ENCODE measurements around the gene CNNM4. TPM values are rescaled to one million over a fixed set of nuclear protein-coding genes. Genes with fewer than 3 reads are reported as not detected.

Gene CNNM4
- total RNA-seq, 1 donor from 2014 or later, result 8.3 TPM

- TF ChIP-seq, protein P1, sequence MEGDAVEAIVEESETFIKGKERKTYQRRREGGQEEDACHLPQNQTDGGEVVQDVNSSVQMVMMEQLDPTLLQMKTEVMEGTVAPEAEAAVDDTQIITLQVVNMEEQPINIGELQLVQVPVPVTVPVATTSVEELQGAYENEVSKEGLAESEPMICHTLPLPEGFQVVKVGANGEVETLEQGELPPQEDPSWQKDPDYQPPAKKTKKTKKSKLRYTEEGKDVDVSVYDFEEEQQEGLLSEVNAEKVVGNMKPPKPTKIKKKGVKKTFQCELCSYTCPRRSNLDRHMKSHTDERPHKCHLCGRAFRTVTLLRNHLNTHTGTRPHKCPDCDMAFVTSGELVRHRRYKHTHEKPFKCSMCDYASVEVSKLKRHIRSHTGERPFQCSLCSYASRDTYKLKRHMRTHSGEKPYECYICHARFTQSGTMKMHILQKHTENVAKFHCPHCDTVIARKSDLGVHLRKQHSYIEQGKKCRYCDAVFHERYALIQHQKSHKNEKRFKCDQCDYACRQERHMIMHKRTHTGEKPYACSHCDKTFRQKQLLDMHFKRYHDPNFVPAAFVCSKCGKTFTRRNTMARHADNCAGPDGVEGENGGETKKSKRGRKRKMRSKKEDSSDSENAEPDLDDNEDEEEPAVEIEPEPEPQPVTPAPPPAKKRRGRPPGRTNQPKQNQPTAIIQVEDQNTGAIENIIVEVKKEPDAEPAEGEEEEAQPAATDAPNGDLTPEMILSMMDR (IDR thresholded peaks at IDR 0.05), result no peak
- TF ChIP-seq POLR2A (IDR thresholded peaks at IDR 0.05), result no peak
- TF ChIP-seq POLR2AphosphoS5 (IDR thresholded peaks at IDR 0.05; ENCODE audit: insufficient read depth in 1 of 2, low read depth in 1 of 2), result no peak
- Histone ChIP-seq H3K4me1 (no peaks in the 10 kb centered on the region), H3K27me3 (no peaks in the 10 kb centered on the region), H3K27ac (no peak overlapping the region), H3K4me3 (no peak overlapping the region), H3K9me3 (no peaks in the 10 kb centered on the region), H3K36me3 (peaks cover 0 to 40% of the 10 kb centered on the region in 2 donors)
- no peak for DNase-seq (ENCODE audit: extremely low spot score in 2 of 2)
- intact Hi-C loops (cut with DNase I), result no loop called here
These were observed 33.3 kb upstream of the CNNM4 start for GRCh38 chr2:96727431-96727830.

- Histone ChIP-seq H3K4me3 (no peak overlapping the region), H3K36me3 (peaks cover 0 to 60% of the 10 kb centered on the region in 2 donors), H3K9me3 (no peaks in the 10 kb centered on the region), H3K27me3 (no peaks in the 10 kb centered on the region), H3K27ac (no peak overlapping the region), H3K4me1 (no peaks in the 10 kb centered on the region)
- intact Hi-C loops (cut with DNase I), result loop anchor here (10.0 kb wide), 1 partner anchor 95 kb away; the partner anchor contains the start of gene KANSL3
- no peak for TF ChIP-seq POLR2A (IDR thresholded peaks at IDR 0.05)
- TF ChIP-seq POLR2AphosphoS5 (IDR thresholded peaks at IDR 0.05; ENCODE audit: insufficient read depth in 1 of 2, low read depth in 1 of 2), result no peak
- TF ChIP-seq, protein P1 (IDR thresholded peaks at IDR 0.05), result no peak
- no peak for DNase-seq (ENCODE audit: extremely low spot score in 2 of 2)
These were observed 31.0 kb upstream of the CNNM4 start for GRCh38 chr2:96729748-96730147.

DNA sequence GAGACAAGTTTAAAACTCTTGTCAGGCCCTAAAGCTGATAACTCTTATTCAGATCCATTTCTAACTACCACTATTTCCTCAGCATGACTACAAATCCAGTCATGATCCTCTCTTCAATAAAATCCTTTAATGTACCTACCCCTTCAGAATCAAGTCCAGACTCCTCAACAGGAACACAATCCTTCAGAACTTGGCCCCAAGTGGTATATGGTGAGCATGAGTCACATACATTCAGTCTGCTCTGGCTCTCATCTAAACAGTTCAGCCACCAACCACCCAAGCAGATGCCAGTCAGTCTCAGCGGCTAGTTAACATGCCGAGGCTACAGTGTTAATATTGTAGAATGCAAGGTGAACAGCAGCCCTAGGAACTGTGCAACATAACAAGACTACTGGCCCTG, 30.5 kb upstream of the CNNM4 start:
- Histone ChIP-seq H3K4me3 (no peak overlapping the region), H3K4me1 (no peaks in the 10 kb centered on the region), H3K36me3 (peaks cover 0 to 60% of the 10 kb centered on the region in 2 donors), H3K9me3 (no peaks in the 10 kb centered on the region), H3K27ac (no peak overlapping the region), H3K27me3 (no peaks in the 10 kb centered on the region)
- TF ChIP-seq, protein P1 (IDR thresholded peaks at IDR 0.05), result no peak
- TF ChIP-seq POLR2A (IDR thresholded peaks at IDR 0.05), result no peak
- no peak for TF ChIP-seq POLR2AphosphoS5 (IDR thresholded peaks at IDR 0.05; ENCODE audit: insufficient read depth in 1 of 2, low read depth in 1 of 2)
- intact Hi-C loops (cut with DNase I), result loop anchor here (10.0 kb wide), 1 partner anchor 95 kb away; the partner anchor contains the start of gene KANSL3
- no peak for DNase-seq (ENCODE audit: extremely low spot score in 2 of 2)

DNA sequence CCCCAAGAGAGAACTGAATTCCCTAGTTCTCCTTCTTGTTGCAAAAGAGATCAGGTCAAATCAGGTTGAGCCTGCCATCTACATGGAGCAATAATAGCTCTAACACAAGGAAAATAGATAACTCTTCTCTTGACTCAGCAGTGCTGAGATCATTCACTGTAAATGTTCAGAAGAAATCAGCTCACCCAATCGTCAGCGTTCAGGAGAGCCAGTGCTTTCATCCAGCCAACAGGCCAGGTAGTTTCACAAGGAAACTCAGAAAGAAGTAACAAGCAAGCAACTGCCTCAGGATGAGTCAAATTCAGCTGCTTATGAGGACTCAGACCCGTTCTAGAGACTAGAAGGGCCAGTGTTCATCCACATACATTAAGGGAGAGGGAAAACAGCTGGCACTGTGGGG, 26.8 kb upstream of the CNNM4 start:
- H3K4me1 ChIP-seq, result peaks cover 13% of the 10 kb centered on the region
- no peak for TF ChIP-seq POLR2AphosphoS5 (IDR thresholded peaks at IDR 0.05; ENCODE audit: insufficient read depth in 1 of 2, low read depth in 1 of 2)
- TF ChIP-seq, protein P1 (IDR thresholded peaks at IDR 0.05), result no peak
- TF ChIP-seq POLR2A (IDR thresholded peaks at IDR 0.05), result no peak
- no peak for DNase-seq (ENCODE audit: extremely low spot score in 2 of 2)
- H3K9me3 ChIP-seq, result no peaks in the 10 kb centered on the region
- H3K4me3 ChIP-seq, result no peak overlapping the region
- intact Hi-C loops (cut with DNase I), result loop anchor here (10.0 kb wide), 1 partner anchor 99 kb away; the partner anchor contains the start of gene KANSL3
- H3K36me3 ChIP-seq, result peaks cover 0 to 44% of the 10 kb centered on the region in 2 donors
- no peaks in the 10 kb centered on the region for H3K27me3 ChIP-seq
- H3K27ac ChIP-seq, result no peak overlapping the region

GRCh38 chr2:96734880-96735583, 25.7 kb upstream of the CNNM4 start:
- no peaks in the 10 kb centered on the region for H3K9me3 ChIP-seq
- peaks cover 19% of the 10 kb centered on the region for H3K4me1 ChIP-seq
- peaks cover 0 to 44% of the 10 kb centered on the region in 2 donors for H3K36me3 ChIP-seq
- no peak overlapping the region for H3K27ac ChIP-seq
- no peak for DNase-seq (ENCODE audit: extremely low spot score in 2 of 2)
- TF ChIP-seq POLR2AphosphoS5 (IDR thresholded peaks at IDR 0.05; ENCODE audit: insufficient read depth in 1 of 2, low read depth in 1 of 2), result no peak
- no peak for TF ChIP-seq POLR2A (IDR thresholded peaks at IDR 0.05)
- TF ChIP-seq, protein P1 (IDR thresholded peaks at IDR 0.05), result no peak
- no peak overlapping the region for H3K4me3 ChIP-seq
- no peaks in the 10 kb centered on the region for H3K27me3 ChIP-seq
- intact Hi-C loops (cut with DNase I), result loop anchor here (10.0 kb wide), 1 partner anchor 100 kb away; the partner anchor contains the start of gene KANSL3
